Panc1 (cell line): ENCODE data around the gene AFG1L.

Experiments
- POLR2AphosphoS5 ChIP-seq: IDR thresholded peaks from 2 replicates; pipeline ENCODE4 v1.6.1; 2012; ENCODE audit warnings: mild to moderate bottlenecking, low read depth, low read length, moderate library complexity
- SIN3A ChIP-seq: IDR thresholded peaks from 2 replicates; pipeline ENCODE4 v1.6.1; 2012; ENCODE audit warnings: low read depth, mild to moderate bottlenecking, low read length, moderate library complexity, borderline replicate concordance; ENCODE audit not compliant: insufficient read depth
- TCF7L2 ChIP-seq: IDR thresholded peaks from 2 replicates; pipeline ENCODE4 v1.6.1; 2011; ENCODE audit warnings: mild to moderate bottlenecking, low read depth, low read length, inconsistent platforms
- TF ChIP-seq, protein P1 (sequence below): fragments of 450-650 bp; IDR thresholded peaks from 2 replicates; pipeline ENCODE4 v1.5.1; 2017; ENCODE audit warnings: mild to moderate bottlenecking

DNA sequence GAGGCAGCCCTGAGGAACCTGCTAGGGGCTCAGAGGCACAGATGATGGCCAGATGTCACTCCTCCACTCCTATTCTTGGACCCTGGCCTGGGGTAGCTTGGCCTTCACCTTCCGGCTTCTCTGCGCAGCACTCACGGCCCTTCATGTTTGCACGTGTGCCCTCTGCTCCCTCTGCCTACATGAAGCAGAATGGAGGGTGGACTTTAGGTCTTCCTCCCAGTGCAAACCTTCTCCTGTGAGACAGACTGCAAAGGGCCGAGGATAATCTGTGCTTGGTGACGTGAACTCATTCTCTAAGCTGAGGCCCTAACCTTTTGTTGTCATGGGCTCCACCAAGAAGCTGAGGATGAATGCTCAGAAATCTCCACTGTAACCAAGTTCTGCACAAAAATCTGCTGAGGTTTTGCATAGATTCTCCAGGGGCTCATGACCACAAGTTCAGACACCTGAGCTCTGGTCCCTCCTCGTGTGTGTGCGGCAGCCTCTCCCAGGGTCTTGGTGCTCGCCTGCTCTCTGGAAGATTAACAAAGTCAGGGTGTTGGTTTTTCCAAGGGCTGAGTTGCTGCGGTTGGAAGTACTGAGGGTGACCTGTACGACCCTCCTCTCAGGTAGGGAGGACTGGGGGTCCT lies 240.4 kb downstream of the AFG1L start:
- TF ChIP-seq, protein P1, sequence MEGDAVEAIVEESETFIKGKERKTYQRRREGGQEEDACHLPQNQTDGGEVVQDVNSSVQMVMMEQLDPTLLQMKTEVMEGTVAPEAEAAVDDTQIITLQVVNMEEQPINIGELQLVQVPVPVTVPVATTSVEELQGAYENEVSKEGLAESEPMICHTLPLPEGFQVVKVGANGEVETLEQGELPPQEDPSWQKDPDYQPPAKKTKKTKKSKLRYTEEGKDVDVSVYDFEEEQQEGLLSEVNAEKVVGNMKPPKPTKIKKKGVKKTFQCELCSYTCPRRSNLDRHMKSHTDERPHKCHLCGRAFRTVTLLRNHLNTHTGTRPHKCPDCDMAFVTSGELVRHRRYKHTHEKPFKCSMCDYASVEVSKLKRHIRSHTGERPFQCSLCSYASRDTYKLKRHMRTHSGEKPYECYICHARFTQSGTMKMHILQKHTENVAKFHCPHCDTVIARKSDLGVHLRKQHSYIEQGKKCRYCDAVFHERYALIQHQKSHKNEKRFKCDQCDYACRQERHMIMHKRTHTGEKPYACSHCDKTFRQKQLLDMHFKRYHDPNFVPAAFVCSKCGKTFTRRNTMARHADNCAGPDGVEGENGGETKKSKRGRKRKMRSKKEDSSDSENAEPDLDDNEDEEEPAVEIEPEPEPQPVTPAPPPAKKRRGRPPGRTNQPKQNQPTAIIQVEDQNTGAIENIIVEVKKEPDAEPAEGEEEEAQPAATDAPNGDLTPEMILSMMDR, result no peak
- TF ChIP-seq POLR2AphosphoS5, result no peak
- no peak for TF ChIP-seq TCF7L2
- no peak for TF ChIP-seq SIN3A
